Islet precursor cell (in vitro differentiated cells): ENCODE data around the gene DNAJB8.
A peak's percentile ranks its signal among the peaks of the same experiment; 100 is the strongest.

Experiments used
- DNase-seq: peaks from one replicate; pipeline ENCODE4 v3.0.0-alpha.2; 2018

Gene DNAJB8

DNA sequence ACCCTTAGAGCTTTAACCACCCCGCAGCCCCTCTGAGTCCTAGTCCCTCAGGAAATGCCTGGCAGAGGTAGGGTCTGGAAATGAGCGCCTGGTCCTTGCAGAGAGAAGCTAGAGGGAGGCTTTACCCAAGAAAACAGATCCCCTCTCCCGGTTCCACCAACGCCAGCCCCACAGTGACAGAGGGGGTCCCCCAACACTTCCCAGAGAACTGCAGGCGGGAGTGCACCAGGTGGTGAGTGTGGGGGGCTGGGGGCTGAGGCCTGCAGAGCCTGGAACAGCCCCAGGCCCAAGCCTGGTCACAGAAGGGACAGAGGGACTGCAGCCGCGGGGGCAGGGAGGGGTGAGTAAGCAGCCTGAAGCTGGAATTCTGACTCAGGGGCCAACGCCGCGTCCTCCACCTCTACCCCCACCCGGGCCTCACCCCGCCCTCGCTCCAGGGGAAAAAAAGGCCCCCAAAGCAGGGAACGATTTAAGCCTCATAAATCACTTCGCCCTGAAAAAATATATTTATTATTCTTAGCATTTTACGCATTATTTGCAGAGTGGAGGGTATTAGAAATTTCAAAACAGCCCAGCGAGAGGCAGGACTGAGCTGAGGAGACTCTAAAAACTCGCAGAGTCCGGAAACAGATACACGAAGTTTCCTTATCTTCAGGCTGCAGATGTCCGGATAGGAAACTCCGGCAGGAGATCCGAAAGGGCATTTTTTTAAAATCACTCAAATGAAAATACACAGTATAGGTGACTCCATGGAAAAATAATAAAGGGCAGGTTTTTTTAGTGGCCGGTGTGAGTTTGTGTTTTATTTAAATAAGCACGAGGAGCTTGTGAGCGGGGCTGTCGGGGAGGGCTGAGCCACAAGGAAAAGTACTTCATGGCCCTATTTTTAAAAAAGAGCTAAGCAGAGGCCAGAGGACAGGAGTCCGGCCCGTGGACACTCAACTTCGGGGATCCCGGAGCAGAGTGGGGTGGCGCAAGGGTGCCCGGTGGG lies 16.3 kb upstream of the DNAJB8 start:
- peak; percentile 92 for DNase-seq

DNA sequence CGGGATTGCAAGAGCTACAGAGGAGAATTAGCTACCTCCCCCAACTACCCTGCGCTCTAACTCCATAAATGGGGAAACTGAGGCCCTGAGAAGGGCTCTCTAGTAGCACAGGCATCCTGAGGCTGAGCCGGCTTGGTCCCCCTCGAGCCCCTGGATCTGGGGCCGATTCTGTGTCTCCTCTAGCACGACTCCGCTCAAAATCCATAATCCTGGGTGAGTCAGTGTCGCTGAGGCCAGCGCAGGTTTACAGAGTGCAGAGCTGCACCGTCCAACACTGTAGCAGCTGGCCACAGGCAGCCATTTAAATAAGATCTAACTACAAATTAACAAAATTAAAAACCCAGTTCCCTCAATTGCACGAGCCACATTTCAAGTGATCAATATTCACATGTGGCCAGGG lies 15.5 kb upstream of the DNAJB8 start:
- DNase-seq = no peak

DNA sequence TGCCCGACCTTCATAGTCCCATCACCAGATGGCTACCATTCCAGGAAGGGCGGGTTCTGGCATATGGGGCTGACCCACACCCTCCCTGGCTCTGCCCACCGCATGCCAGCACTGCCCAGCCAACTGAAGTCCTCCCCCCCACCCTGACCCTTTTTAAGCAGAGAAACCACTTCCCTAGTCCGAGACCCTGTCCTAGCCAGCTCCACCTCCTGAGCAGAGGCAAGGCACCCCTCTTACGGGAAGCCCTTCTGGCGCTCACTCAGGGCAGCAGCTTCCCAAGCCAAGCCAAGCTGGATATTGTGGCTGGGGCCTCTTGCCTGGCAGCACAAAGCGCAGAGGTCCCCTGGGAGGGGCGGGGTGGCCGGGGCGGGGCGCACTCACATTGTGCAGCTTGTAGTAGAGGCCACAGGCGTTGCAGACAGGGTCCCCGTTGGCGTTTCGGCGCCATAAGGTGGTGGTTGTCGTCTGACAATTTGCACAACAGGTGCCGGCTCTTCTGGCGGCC lies 14.8 kb upstream of the DNAJB8 start:
- DNase-seq = no peak

GRCh38 chr3:128480717-128481437 lies 14.2 kb upstream of the DNAJB8 start:
- no peak for DNase-seq

DNA sequence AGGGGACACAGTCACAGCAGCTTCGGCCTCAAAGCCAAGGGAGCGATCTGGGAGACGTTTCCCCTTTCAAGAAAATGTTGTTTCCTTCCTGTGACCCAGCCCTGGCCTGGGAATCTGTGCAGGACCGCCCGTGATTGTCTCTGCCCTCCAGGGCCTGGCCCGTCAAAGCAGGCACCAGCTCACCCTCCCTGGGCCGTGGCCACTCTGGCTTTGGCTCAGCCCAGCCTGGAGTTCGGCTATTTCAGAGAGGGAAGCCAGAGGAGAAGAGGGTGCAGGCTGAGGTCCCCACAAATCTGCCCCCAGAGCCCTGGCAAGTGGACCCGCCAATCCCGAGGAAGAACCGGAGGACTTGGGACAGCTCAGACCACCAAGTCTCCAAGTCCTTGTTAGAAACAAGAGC lies 13.6 kb upstream of the DNAJB8 start:
- no peak for DNase-seq

DNA sequence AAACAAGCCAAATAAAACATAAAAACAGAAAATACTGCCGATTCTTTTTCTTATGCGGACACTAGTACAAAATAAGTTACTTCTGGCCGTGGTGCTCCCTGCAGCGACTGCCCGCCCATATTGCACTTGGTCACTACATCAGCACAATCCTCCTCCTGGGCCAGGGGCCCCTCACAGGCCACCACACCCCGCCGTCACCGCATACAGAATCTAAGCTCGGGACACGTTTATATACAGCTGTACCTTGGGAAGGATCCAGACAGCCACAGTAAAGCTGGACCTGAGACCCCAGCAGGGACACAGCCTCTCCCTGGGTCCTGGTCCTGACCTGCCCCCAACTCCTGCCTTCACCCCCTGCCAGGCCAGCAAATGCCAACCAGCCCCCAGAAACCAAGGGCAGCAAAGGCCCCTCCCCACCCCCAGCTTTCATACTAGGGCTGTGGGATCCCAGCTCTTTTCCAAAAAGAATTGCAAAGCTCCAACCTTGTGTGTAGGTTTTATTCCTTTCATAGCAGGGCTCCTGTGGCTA lies 12.9 kb upstream of the DNAJB8 start:
- DNase-seq = no peak

- no peak for DNase-seq
These were observed 12.2 kb upstream of the DNAJB8 start for GRCh38 chr3:128478576-128479506.

DNA sequence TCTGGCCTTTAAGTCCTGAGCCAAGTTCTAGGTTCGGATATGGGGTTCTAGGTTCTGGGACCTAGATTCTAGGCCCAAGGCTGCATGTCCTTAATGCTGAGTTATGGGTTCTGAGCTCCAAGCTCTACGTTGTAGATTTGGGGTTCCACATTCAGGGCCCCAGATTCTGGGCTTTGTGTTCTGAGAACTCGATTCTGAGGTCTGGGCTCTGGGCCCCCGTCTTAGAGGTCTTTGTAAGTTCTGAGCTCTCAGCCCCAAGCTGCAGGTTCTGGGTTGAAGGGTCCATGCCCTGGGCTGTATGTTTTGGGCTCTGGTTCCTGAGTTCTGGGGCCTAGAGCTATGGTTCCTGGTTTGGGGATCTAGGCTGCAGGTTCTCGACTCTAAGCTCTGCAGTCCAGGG lies 10.0 kb upstream of the DNAJB8 start:
- no peak for DNase-seq

DNA sequence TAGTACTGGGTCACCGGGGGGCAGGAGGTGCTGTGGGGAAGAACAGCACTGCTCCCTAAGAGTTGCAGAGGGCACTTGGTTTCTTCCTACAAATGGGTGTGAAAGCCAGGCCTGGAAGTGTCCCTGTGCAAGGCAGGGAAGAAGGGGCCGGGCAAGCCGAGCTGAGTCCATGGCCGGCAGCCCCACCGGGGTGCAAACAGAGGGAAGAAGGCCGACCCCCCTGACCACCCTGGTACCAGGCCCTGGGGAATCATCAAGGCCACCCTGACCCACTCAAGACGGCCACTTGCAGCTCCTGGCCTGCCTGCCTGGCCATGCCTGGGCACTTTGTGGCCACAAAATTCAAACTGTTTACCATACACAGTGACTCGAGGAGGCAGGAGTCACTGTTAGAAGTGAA lies 8.7 kb upstream of the DNAJB8 start:
- DNase-seq = no peak

GRCh38 chr3:128473737-128474136 lies 7.0 kb upstream of the DNAJB8 start:
- DNase-seq = no peak

DNA sequence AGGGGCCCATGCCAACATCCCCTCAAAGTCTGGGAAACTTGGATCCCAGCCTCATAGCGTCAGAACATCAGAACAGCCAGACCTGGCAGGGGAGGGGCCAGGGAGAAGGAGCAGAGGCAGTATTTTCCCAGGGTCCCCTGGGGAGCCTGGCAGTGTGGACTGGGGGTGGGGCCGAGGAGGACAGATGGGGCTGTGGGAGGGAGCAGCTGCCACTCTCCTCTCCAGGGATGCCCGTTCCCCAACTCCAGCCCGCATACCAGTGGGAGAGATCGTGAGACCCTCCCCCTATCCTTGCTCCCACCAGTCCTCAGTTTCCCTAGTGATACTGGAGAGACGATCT lies 6.5 kb upstream of the DNAJB8 start:
- no peak for DNase-seq

GRCh38 chr3:128472449-128473179 lies 5.9 kb upstream of the DNAJB8 start:
- no peak for DNase-seq

DNA sequence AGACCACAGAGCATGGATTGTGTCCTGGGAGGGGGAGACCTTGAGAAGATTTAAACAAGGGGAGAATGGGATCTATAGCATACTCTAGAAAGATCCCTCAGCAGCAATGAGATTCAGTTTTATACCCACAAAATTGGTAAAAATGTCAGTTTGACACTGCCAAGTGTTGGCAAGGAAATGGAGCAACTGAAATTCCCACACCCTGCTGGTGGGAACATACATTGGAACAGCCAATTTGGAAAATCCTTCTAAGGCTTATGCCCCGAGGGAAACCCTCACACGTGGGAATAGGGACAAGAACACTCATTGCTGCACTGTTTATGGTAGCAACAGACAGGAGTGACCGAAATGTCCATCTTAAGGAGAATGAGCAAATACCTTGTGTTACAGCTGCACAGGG lies 5.0 kb upstream of the DNAJB8 start:
- DNase-seq = no peak

GRCh38 chr3:128471110-128471509 lies 4.4 kb upstream of the DNAJB8 start:
- no peak for DNase-seq

- DNase-seq = no peak
These were observed 3.6 kb upstream of the DNAJB8 start for GRCh38 chr3:128470134-128470899.

DNA sequence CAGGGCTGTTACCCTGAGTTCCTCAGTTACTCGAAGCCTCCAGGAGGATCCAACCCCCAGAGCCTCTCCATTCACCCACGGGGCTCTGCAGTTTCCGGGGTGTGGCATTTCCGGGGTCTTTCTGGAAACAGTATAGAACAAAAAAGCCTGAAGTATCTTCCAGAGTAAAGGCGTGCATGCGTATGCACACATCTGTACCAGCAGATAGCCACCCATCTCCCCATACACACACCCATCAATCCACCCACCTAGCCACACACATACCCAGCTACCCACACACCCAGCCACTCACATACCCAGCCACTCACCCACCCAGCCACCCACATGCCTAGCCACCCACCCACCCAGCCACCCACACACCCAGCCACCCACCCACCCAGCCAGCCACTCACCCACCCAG lies 2.9 kb upstream of the DNAJB8 start:
- DNase-seq = no peak

DNA sequence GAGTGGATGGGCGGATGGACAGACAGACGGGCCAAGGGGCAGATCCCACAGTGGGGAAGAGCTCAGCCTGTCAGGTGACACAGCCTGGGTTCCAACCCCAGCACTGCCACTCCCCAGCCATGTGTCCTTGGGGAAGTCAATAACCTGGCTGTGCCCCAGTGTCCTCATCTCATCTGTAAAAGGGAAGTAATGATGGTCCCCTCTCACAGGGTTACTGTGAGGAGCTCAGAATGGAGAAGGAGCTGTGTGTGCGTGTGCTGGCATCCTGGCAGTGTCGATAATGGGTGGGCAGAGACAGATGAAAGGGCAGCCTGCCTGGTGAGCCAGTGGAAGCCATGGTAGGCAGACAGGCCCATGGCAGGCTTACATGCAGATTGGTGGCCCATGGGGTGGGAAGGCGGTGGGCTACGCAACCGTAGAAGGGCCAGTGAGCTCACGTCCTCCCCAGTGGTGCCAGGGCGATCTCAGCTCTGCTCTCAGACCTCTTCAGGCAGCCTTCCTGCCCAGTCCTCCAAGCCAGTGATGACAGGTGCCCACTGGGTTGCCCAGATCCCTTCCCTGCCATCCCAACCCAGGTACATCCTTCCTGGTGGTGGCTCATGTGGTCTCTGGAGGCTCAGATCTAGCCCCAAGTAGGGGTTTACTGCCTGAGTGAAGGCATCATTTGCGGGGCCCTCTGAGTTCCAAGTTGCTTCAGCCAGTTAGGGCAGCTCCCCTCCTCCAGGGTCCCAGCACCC lies 2.3 kb upstream of the DNAJB8 start:
- no peak for DNase-seq

DNA sequence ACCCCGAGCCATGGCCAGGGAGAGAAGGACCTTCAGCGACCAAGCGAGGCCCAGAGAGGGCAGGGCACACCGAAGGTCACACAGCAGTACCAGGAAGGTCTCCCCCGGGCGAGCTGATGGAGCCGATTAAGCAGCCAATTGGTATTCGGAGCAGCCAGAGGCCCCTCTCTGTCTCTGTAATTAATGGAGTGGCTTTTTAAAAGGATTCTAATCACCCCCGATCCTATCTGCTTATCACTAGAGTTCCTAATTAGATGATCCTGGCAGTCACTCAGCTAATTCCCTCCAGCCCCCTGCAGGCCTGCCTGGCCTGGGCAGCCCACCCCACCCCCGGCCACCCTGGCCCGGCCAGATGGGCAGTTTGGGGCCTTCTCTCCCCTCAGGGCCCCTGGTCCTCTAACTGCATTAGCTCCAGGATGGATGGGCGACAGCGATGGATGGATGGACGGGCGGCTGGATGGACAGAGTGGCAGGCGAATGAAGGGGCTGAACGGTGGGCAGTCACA lies 1.6 kb upstream of the DNAJB8 start:
- DNase-seq = no peak

- no peak for DNase-seq
These were observed 2.0 kb downstream of the DNAJB8 start for GRCh38 chr3:128464702-128465101.

- DNase-seq = no peak
These were observed 2.5 kb downstream of the DNAJB8 start for GRCh38 chr3:128464188-128464587.
